Measurements from ENCODE around the gene ARHGAP33. TPM values are rescaled to one million over a fixed set of nuclear protein-coding genes. Genes with fewer than 3 reads are reported as not detected.
A peak's percentile ranks its signal among the peaks of the same experiment; 100 is the strongest.
"Not testable (repeated sequence)": the region's sequence is repeated elsewhere in the genome, so short reads cannot be mapped to it uniquely, and the experiment has no call there.

ARHGAP33 gene
- total RNA-seq, 1 experiment from 2014 or later: 6.6 TPM

DNA sequence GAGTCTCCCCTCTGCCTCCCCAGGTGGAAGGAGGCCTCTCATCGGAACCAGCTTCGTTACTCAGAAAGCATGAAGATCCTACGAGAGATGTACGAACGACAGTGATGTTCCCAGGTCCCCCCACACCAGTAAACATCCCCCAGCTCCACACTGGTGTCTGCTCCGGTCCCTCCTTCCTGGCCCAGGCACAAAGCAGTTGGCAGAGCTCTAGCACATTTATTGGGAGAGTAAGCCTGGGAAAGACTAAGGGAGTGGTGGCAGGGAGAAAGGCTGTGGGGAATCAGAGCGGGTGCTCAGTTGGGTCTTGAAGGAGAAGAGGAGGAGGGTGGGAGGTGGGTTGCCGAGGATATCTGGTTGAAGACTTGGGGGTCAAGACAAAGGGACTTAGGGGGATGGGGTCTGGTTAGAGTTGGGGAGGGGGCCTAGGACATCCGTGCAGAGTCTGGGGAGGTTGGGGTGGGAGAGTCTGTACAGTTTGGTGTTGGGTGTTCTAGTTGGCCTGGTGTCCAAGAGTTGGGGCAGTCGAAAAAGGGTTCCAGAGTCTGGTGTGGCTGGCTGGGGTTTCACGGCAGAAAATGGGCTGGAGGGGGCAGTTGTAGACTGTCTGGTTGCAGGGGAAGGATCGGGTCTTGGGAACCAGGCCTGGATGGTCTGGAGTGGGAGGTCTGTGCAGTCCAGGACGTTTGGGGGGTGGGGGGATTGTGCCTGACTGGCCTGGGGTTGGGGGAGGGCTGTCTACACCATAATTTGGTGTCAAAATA, 20.8 kb upstream of the ARHGAP33 start:
- no peak for DNase-seq (ENCODE audit: low read depth)

DNA sequence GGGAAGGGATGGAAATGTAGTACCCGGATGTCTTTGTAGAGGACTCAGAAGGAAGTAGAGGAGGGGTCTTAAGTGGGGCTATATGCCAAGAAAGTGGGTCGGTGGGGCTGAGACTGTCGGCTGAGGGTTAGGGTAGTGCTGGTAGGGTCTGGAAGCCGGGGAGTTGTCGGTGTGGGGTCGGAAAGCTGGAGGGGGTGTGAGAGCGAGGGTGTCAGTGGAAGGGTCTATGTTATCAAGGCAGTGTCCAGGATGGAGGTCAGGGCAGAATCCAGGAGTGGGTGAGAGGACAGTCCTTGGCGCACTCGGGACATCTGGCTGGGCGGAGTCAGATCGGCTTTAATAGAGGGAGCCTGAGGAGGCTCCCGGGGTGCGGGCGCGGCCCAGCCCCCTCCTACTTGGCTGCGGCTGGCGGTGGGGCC, 20.2 kb upstream of the ARHGAP33 start:
- DNase-seq (ENCODE audit: low read depth): no peak

DNA sequence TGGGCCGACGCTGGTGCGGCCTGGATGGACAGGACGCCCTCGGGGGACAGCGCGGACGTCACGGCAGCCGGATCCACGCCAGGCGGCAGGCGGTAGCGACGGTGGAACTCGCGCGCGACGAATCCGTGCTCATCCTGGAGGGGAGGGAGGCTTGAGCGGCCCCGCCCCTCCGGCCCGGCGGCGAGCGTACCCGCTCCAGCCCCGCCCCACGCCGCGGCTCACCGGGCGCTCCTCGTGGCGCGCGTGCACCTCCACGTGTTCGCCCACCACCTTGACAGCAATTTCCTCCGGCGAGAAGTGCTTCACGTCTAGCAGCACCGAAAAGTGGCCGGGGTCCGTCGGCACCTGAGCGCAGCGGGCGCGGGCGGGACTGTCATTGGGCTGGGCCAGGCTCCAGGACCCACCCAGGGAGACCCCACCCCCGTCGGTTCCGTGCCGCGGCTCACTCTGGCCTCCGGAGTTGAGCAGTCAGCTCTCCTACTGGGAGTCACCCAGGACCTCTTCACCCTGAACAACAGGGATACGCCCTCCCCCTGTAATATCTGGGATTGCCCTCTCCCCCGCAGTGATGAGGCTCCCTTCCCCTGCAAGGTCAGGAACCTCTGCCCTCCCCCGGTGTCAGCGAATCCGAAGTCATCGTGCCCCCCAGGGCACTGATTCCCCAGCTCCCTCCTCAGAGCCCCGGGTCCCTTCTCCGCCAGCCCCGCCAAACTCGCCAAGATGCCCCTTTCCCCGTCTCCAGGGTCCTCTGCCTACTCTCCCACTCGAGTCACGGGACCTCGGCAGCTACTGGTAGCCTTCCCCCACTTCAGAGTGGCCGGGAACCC, 19.6 kb upstream of the ARHGAP33 start:
- DNase-seq (ENCODE audit: low read depth): no peak

DNA sequence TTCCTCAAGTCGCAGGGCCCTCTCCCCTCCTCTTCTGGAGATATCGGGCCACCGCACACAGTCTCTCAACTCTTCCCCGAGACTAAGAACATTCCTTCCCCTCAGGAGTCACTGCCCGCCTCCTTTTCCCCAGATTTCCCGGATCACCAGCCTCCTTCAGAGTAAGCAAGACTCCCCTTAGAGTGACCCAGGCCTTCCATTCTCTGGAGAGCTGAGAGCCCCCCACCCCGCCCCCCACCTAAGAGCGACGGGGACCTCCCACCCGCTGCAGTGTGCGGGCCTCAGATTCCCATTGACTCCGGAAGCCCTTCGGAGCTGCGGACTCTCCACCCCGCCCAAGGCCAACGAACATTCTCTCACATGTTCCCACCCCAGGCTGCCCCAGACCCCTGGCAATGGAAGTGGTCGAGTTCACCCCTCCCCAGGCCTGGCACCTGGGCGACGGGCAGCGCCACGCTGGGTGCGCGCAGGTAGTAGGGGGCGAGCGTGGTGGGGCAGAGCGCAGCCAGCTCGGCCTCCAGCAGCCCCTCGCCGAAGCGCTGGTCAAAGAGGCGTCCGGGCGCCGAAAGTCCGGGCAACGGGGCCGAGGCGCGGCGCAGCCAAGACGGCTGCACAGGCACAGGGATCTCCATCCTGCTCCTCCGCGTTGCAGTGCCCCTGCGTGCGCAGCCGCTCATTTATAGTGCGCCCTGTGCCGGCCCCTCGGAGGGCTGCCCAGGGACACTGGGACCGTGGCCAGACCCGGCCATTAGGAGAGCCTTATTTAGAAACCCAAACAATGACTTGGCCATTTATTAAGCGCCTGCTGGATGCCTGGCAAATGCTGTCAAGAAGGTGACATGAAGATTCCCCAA, 18.8 kb upstream of the ARHGAP33 start, which contains the start of gene HSPB6:
HSPB6 (minus strand) TSS at position 653 of the 854 bp plus-strand sequence; CDS start at position 632, 21 bp downstream.
- DNase-seq (ENCODE audit: low read depth): no peak

DNA sequence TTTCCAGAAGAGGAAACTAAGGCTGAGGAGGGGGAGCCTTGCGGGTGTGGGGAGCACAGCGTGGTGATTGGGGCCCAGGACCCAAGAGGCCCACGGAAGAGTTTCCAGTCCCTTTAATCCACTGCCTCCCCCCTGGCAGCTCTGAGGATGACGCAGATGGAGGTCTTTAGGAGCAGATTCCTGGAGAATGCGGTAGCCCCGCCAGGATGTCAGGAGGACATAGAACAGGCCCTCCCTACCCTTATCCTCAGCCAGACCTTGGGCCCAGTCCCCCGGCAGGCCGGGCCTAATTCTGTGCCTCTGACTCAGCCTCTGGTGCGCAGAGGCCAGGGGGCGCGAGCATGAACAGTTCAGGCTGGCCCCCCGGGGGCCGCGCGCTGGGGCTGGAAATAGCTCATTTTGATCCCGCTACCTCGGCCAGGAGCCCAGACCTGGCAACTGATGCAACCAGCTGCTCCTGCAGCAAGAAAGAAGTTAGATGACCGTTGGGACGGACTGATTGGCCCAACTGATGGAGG, 18.1 kb upstream of the ARHGAP33 start:
- DNase-seq (ENCODE audit: low read depth): peak; percentile 85

DNA sequence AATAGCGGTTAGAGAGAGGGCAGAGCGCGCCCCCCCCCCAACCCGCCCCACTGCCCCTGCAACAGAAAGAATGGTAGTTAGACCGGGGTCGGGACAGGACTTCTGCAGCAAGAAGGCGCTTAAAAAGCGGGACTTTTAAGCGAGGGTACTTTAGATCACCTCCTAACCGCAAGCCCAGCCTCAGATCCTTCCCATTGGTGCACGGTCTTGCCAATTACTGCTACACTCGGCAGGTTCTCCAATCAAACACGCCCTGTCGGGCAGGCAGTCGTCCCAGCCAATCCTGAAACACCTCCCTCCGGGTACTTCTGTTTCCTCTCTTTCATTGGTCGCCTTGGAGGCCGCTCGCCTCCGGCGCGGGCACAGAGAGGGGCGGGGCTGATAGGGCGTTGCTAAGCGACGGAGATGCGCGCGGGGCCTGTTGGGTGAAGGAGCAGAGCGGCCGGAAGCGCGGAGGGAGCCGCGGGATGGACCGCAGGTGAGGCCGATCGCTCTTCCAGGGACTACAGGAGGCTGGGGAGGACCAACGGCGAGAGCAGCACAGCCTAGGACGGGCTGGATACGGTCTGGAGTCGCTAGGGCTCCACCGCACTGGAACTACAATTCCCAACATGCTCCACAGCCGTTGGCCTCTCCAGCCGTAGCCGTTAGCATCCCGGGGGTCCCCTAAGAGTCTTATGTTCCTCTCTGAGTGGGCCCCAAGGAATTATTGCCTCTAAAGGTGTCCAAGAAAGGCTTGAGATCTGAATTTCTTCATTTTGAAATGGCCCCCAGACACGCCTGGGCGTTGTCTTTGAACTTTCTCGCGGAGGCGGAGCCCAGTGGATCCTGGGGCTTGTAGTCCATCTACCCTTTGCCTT, 17.4 kb upstream of the ARHGAP33 start, which contains the start of gene PROSER3:
PROSER3 (plus strand) TSS at position 428 of the 860 bp plus-strand sequence; CDS start at position 468, 40 bp downstream.
- peak; percentile 99 for DNase-seq (ENCODE audit: low read depth)

DNA sequence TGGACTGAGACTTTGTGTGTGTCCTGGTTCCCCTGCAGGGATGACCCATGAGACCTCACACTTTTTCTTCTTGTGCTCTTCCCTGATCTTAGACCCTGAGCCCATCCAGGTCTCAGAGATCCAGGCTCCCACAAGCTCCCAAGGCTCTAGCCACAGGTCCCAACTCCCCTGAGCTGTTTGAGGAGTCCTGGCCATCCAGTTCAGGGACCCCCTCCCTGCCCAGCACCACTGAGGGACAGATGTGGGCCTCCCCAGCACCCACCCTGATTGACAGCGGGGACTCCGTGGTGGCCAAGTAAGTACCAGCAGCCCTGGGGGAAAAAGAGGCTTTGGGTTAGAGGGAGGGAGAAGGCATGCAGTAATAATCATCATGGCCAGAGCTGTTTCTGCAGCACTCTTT, 15.7 kb upstream of the ARHGAP33 start:
- DNase-seq (ENCODE audit: low read depth): no peak

DNA sequence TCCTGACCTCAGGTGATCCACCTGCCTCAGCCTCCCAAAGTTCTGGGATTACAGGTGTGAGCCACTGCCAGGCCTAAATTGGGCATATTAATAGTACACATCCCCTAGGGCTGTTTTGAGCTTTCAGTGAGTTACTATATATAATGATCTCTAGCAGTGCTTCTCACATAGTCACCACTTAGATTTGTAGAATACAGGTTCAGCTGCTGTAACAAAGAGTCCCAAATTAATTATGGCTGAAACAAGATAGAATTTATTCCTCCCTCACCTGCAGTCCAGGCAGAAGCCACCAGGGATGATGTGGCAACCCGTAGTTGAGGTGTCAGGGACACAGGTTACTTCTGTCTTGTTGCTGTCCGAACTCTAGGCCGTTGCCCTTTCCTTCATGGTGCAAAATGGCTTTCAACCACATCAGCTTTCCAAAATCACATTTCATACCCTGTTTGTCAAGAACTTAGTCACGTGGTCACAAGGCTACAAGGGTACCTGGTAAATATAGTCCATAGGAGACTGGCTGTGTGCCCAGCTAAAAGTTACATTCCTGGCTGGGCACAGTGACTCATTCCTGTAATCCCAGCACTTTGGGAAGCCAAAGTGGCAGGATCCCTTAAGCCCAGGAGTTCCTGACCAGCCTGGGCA, 14.5 kb upstream of the ARHGAP33 start:
- peak; percentile 47 for DNase-seq (ENCODE audit: low read depth)

DNA sequence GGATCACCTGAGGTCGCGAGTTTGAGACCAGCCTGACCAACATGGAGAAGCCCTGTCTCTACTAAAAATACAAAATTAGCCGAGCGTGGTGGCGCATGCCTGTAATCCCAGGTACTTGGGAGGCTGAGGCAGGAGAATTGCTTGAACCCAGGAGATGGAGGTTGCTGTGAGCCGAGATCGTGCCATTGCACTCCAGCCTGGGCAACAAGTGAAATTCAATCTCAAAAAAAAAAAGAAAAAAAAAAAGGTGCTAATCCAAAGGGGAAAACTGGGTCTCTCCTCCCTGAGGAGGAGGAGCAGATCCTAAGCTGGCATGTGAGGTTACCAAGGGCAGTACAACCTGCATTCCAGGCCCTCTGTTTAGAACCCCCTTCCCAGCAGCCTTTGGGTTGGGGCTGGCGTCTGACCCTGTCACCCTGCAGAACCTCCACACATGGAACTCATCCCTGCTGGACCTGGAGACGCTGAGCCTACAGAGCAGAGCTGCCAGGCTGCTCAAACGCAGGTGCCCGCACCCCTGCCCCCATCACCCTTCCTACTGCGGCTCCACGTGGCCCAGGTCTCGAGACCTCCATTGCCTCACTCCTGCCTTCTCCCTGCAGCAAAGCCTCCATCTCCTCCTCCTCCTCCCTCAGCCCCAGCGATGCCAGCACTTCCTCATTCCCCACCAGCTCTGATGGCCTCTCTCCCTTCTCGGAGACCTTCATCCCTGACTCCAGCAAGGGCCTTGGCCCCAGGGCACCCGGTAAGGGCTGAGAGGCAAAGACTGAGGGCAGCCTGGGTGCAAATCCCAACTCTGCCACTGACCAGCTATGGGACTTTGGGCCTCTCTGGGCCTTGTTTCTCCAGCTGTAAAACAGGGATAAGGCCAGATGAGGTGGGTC, 10.7 kb upstream of the ARHGAP33 start:
- no peak for DNase-seq (ENCODE audit: low read depth)

DNA sequence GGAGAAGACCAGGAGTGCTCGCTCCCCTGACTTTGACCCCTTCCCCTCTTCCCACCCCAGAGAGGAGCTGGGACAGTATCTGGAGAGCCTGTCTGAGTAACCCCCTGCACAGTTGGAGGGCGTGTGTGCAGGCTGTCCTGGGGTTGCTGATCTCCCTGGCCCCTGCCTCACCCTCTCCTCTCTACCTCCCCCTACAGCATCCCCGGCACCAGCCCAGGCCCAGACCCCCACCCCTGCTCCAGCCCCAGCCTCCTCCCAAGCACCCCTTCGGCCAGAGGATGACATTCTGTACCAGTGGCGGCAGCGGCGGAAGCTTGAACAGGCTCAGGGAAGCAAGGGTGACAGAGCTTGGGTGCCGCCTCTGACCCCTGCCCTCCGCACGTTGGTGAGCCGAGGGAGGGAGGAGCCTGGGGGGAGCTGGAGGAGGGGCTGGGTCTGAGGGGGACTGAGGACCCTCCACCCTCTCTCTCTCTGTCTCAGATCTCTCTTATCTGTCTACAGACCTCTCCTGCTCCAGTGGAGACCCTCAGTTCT, 8.7 kb upstream of the ARHGAP33 start:
- DNase-seq (ENCODE audit: low read depth): no peak

DNA sequence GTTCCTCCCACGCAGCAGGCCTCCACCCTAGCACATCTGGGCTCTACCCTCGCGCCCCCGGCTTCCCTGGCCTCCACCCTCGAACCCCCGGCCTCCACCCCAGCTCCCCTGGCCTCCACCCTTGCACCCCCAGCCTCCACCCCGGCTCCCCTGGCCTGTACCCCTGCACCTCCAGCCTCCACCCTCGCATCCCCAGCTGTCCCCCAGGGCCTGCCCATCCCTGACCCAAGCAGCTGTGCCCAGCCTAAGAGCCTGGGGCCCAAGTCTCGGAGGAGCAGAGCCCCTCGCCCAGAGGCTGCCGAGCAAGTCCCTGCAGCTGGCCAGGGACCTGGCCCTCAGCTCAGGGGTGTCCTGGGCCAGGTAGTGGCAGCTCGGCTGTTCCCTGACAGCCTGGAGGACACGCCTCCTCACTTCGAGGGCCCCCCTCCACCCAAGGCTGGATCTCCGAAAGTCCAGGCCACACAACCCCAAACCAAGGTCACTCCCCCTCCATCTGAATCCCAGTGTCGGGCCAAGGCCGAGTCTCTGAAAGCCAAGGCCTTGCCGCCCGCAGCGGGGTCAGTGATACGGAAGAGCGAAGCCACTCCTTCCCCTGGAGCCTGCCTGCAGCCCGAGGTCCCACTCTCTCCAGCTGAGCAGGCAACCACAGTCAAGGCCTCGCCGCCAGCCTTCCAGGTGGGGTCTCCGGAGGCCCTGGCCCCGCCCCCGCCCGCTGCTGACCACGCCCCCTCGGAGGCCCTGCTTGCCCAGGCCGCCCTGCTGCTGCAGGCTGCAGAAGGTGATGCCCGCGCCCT, 7.9 kb upstream of the ARHGAP33 start:
- DNase-seq (ENCODE audit: low read depth): no peak

DNA sequence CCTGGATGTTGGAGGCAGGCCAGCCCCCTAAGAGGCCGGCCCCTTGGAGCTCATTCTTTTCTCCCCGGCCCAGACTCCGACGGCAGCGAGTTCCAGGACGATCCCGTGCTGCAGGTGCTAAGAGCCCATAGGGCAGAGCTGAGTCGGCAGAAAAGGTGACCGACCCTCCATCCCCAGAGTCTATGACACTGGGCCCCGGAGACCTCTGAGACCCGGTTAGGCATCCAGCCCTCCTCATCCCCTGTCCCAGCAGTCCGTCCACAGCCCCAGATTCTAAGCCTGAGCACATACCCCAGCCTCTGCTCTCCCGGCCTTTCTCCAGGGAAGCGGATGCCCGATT, 7.3 kb upstream of the ARHGAP33 start:
- no peak for DNase-seq (ENCODE audit: low read depth)

DNA sequence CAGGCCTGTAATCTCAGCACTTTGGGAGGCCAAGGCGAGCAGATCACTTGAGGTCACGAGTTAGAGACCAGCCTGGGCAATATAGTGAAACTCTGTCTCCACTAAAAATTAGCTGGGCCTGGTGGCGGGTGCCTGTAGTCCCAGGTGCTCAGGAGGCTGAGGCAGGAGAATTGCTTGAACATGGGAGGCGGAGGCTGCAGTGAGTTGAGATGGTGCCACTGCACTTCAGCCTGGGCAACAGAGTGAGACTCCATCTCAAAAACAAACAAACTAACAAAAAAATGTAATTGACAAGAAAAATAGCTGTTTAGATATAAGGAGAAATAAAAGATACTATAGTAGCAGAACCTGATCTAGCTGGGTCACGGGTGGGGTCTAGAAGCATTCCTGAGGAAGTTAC, 3.0 kb upstream of the ARHGAP33 start:
- DNase-seq (ENCODE audit: low read depth): not testable (repeated sequence)

DNA sequence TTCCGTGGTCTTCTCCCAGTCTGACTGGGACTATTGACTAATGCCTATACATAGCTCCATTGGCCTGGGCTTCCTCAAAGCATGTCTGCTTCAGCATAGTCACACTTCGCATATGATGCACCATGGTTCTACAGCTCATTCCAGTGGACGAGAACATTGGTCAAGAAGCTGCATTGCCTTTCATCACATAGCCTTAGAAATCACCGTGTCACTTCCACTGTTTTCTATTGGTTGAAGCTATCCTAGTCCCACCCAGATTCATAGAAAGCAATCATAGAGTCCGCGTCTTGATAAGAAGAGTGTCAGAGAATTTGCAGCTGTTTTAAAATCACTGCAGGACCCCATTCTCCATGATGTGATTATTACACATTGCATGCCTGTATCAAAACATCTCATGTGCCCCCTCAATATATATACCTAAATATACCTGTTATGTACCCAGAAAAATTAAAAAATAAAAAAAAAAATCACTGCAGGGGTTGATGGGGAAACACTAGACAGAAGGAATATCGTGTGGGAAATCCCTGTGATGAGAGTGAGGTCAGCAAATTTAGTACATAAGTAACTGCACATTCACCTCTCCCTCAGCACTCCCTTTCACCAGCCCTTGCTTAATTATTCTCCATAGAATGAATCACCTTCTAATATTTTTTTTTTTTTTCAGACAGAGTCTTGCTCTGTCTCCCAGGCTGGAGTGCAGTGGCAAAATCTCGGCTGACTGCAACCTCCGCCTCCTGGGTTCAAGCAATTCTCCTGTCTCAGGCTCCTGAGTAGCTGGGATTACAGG, 2.2 kb upstream of the ARHGAP33 start:
- peak; percentile 12 for DNase-seq (ENCODE audit: low read depth)

DNA sequence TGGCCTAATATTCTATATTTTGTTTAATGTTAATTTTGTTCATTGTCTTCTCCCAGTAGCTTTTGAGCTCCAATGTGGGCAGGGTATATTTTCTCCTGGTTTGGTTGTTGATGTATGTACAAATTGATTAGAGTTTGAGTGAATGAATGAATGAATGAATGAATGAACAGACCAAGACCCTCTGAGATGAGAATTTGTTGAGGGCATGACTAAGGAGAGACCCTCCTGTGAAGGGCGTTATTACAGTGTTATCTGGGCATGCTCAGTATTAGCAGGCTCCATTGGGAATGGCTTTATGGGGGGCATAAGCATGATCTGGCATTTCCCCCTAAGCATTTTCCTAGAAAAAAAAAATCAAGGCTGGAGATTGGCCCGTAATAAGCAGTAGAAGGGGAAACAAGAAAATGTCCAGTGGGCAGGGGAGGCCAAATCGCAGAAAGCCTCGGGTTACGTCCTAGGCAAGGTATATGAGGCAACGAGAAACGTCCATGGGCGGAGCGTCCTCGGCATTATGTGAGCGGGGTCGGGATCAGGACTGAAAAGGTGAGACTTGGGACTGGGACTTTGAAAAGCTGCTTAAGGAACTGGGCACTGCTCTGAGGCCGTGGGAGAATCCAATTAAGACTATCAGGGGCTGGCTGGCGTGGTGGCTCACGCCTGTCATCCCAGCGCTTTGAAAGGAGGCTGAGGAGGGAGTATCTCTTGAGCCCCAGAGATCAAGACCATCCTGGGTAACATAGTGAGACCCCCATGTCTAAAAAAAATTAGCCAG, 904 bp upstream of the ARHGAP33 start:
- DNase-seq (ENCODE audit: low read depth): no peak

DNA sequence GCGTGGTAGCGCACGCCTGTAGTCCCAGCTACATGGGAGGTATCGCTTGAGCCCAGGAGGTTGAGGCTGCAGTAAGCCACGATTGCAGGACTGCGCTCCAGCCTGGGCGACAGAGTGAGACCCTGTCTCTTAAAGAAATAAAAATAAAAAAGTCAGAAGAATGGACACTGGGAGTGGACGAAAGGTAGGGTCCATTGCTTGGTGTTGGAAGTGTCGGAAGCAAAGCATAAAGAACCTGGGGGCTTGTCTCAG, 392 bp upstream of the ARHGAP33 start:
- DNase-seq (ENCODE audit: low read depth): no peak

All from LHCN-M2 (cell line).